ENCODE measurements around the gene TSFM. TPM values are rescaled to one million over a fixed set of nuclear protein-coding genes. Genes with fewer than 3 reads are reported as not detected.

The TSFM gene
- total RNA-seq, 2 donors from 2014 or later = 35.9 to 50.2 TPM

DNA sequence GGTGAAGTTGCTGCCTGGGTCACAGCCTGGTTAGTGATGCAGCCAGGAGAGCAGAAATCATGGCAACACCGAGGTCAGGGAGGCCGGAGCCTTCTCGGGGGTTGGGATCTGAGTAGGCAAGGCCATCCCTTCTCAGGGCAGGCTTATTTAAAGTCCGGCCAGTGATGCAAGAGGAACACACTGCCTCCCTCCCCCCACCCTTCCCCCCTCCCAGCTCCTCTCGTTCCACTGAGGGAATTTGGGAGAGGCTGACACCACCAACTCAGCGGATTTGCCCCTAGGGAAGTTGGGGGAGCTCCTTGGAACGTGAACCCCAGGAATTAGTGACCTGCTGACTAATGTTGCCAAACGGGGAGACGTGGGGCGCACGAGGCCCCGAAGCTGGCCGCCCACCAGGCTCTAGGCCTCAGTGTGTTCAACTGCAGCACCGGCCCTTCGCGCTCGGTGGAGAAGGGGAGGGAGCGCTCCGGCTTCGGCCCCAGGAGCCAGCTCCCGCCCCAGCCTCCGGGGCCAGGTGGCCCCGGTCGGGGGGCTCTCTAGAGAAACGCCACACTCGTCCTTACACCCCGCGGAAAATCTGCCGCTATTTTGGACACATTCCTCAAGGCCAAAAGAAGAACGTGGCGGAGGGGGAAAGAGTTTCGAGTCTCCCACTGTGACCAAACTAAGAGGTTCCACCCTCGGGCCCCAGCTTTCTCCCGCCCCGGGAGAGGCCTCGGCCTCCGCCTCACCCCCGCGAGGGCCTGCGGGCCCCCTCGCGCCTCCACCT, 62.3 kb downstream of the TSFM start:
- H3K27ac Mint-ChIP-seq = peak overlapping the region; percentile 52 to 59
- DNase-seq (ENCODE audit: low spot score in 2 of 2) (peak; percentile 49 to 64), ATAC-seq (peak; percentile 21 to 37)

DNA sequence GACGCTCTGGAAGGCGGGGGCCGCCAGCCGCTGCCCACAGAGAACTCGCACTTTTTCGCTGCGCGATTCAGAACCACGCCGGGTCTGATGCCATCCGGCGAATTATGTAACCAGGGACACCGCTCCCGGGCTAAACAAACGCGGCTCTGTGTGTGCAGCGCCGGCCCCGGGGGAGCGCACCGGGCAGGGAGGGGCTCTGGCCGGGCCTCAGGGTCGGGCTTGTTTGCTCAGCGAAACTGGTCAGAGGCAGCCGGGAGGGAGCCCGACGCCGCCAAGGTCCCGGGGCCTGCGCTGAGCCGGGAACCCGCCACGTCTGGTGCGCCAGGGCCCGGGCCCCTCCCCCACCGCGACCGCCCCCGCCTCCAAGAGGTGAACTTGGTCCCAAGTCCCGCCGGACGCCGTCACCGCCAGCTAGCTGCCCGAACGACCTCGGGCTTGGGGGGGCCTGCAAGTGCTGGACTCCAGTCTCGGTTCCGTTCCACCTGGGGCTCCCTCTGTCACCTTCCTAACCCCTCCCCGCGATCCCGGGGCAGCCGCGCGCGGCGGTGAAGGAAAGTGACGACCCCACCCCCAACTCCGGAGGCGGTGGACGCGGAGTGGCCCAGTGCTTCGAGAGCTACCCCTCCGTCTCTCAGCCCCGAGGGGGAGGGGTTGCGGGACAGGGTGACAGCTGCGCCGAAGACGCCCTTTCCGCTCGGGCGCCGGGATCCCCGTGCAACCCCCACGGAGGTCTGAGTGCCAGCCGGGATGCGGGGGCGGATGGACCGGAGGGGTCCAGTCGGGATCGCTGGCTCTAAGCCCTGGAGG, 63.1 kb downstream of the TSFM start:
- no peaks in the 10 kb centered on the region for H3K36me3 Mint-ChIP-seq
- H3K9me3 Mint-ChIP-seq = no peaks in the 10 kb centered on the region
- ATAC-seq (peak; percentile 38 to 40), DNase-seq (ENCODE audit: low spot score in 2 of 2) (peak; percentile 66 to 74)
- H3K27ac Mint-ChIP-seq = peak overlapping the region; percentile 55 to 59

More for the DNA sequence above, 62.3 kb downstream of the TSFM start:
- Mint-ChIP-seq H3K9me3 (no peaks in the 10 kb centered on the region), H3K36me3 (no peaks in the 10 kb centered on the region)

DNA sequence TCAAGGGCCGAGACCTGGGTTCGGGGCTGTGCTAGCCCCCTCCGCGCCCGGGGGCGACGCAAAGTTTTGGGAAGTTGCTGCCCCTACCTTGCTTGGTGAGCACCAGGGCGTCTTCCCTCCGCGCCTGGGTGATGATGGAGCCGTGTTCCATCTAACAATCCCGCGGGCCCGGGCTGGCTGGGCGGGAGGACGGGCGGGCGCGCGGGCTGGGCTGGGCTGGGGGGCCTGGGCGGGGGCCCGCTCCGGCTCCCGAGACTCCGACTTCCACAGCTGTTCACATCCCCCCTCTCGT, 63.6 kb downstream of the TSFM start:
- no peaks in the 10 kb centered on the region for H3K9me3 Mint-ChIP-seq
- ATAC-seq = peak; percentile 11 to 24
- H3K27ac Mint-ChIP-seq = peak overlapping the region in 1 of 2 donors; percentile 59
- no peaks in the 10 kb centered on the region for H3K36me3 Mint-ChIP-seq
- no peak for DNase-seq (ENCODE audit: low spot score in 2 of 2)

DNA sequence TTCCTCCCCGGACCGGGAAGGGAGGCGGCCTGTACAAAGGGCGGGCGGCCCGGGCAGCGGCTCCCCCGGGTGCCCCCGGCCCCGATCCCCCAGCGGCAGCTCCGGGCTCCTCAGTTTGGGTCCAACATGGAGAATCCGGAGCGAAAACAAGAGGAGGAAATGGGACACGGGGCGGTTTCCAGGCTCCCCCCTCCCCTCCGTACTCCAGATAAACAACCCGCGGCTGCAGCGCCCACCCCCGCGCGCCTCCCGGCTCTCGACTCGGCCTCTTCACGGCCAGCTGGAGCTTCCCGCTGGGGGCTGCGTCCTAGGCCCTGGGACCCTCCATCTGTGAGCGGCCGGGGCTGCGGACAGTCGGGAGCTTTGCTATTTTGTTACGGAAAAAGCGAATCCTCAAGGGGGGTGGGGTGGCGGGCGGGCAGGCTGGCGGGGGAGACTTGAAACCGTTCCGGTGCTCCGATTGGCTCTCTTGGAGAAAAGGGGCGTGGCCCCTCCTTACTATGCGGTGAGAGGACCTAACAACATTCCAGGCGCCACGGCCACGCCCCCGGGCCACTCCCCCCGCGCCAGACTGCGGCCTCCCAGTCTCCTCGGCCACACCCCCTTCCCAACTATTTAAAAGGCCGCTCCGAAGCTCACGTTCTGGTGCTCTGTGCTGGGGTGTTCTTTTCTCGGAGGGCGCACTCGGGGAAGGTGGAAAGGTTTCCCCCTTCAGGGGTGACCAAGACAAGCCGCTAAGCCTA, 64.2 kb downstream of the TSFM start, which contains the start of gene CTDSP2:
Gene CTDSP2, minus strand, starts transcription at position 153 of the 743 bp plus-strand sequence. CDS start 294 bp downstream, outside the sequence.
- peak within 1 kb of the TSS; percentile 59 to 91 for H3K27ac Mint-ChIP-seq
- H3K9me3 Mint-ChIP-seq = no peaks in the 10 kb centered on the region
- DNase-seq (ENCODE audit: low spot score in 2 of 2) = peak; percentile 90 to 92
- no peaks in the 10 kb centered on the region for H3K36me3 Mint-ChIP-seq
- ATAC-seq = peak; percentile 72 to 73

Other genes starting within 250 kb of the TSFM start
- gene DCTN2, start 235.6 kb upstream of the TSFM start, total RNA-seq = 100 to 1,000 TPM in 1 of 2 donors, 10 to 100 TPM in 1; 77.1 to 122 TPM
- gene KIF5A, start 232.7 kb upstream of the TSFM start, total RNA-seq = 1 to 10 TPM in 1 of 2 donors, under 1 TPM in 1; 0.75 to 3.4 TPM
- 10 to 100 TPM; 13.8 to 43.7 TPM for gene PIP4K2C, start 191.6 kb upstream of the TSFM start, total RNA-seq
- 10 to 100 TPM; 14.5 to 33.5 TPM for gene DTX3, start 178.0 kb upstream of the TSFM start, total RNA-seq
- 1 to 10 TPM in 1 of 2 donors, under 1 TPM in 1; 0.68 to 4.8 TPM for gene ARHGEF25, start 171.4 kb upstream of the TSFM start, total RNA-seq
- gene B4GALNT1, start 149.6 kb upstream of the TSFM start, total RNA-seq = 1 to 10 TPM; 2.6 to 3.2 TPM
- 100 to 1,000 TPM in 1 of 2 donors, 10 to 100 TPM in 1; 87.1 to 116 TPM for gene OS9, start 88.7 kb upstream of the TSFM start, total RNA-seq
- 10 to 100 TPM; 28.9 to 38.4 TPM for gene AGAP2, start 44.0 kb upstream of the TSFM start, total RNA-seq
- 10 to 100 TPM in 1 of 2 donors, 1 to 10 TPM in 1; 9.7 to 15.1 TPM for gene TSPAN31, start 37.7 kb upstream of the TSFM start, total RNA-seq
- 100 to 1,000 TPM; 183 to 191 TPM for gene CDK4, start 30.5 kb upstream of the TSFM start, total RNA-seq
- 10 to 100 TPM; 17.4 to 26.4 TPM for gene MARCHF9, start 27.7 kb upstream of the TSFM start, total RNA-seq
- gene CYP27B1, start 15.7 kb upstream of the TSFM start, total RNA-seq = 10 to 100 TPM in 1 of 2 donors, 1 to 10 TPM in 1; 7.6 to 14.7 TPM
- 10 to 100 TPM; 21.3 to 28.5 TPM for gene METTL1, start 10.7 kb upstream of the TSFM start, total RNA-seq
- gene EEF1AKMT3, start 10.2 kb upstream of the TSFM start, total RNA-seq = 1 to 10 TPM; 3.1 to 3.6 TPM
- 1 to 10 TPM in 1 of 2 donors, under 1 TPM in 1; 0.23 to 3.1 TPM for gene AVIL, start 35.9 kb downstream of the TSFM start, total RNA-seq
- 100 to 1,000 TPM in 1 of 2 donors, 10 to 100 TPM in 1; 76.3 to 103 TPM for gene CTDSP2, start 63.9 kb downstream of the TSFM start, total RNA-seq
- 10 to 100 TPM; 15.3 to 15.5 TPM for gene ATP23, start 158.8 kb downstream of the TSFM start, total RNA-seq